IMR-90 (cell line): ENCODE measurements around the gene TIPRL.

Experiments
- POLR2A ChIP-seq: IDR thresholded peaks from 2 replicates; pipeline ENCODE4 v1.6.1; 2012; ENCODE audit warnings: mild to moderate bottlenecking, low read depth, low read length
- RAD21 ChIP-seq: IDR thresholded peaks from 2 replicates; pipeline ENCODE4 v1.6.1; 2012; ENCODE audit warnings: low read length, improper control_type of control experiment
- TF ChIP-seq, protein P1 (sequence below): conservative IDR thresholded peaks from 2 replicates; pipeline ENCODE4 v1.5.1; 2012; ENCODE audit warnings: mild to moderate bottlenecking, low read depth, low read length, improper control_type of control experiment

DNA sequence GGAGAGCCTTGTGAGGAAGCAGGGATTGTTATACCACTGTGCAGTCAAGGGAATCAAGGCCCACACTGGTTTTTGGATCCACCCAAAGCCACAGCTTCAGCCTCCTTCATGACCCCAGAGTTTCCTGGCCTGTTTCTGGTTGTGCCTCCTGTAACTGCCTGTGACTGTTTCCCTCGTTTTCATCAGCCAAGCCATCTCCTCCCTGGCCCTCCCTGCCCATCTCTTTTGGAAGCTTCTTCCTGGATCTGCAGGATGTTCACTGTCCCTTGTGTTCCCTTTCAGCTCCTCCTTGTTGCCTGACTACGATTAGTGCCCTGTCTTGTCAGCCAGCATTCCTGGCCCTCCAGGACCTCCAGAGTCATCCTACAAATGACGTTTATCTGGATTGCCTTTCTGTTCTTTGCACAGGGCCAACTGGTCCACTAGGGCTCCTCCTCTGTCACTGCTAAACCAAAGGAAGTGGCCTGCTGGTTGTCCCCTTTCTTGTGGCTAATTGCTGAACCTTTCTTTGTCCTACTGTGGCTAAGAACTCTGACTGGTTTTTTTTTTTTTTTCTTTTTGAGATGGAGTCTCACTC is 65.0 kb downstream of the TIPRL start:
- TF ChIP-seq, protein P1, sequence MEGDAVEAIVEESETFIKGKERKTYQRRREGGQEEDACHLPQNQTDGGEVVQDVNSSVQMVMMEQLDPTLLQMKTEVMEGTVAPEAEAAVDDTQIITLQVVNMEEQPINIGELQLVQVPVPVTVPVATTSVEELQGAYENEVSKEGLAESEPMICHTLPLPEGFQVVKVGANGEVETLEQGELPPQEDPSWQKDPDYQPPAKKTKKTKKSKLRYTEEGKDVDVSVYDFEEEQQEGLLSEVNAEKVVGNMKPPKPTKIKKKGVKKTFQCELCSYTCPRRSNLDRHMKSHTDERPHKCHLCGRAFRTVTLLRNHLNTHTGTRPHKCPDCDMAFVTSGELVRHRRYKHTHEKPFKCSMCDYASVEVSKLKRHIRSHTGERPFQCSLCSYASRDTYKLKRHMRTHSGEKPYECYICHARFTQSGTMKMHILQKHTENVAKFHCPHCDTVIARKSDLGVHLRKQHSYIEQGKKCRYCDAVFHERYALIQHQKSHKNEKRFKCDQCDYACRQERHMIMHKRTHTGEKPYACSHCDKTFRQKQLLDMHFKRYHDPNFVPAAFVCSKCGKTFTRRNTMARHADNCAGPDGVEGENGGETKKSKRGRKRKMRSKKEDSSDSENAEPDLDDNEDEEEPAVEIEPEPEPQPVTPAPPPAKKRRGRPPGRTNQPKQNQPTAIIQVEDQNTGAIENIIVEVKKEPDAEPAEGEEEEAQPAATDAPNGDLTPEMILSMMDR: no peak
- TF ChIP-seq RAD21: no peak
- TF ChIP-seq POLR2A: no peak
